PC-9 (cell line): Measurements from ENCODE around the gene ZNF423.

Source experiments
- CTCF ChIP-seq: fragments of 200-600 bp; sonication (generic); conservative IDR thresholded peaks from 2 replicates; pipeline ENCODE4 v1.6.1; 2017; ENCODE audit warnings: mixed run types, antibody characterized with exemption, mild to moderate bottlenecking, moderate library complexity
- EZH2 ChIP-seq: fragments of 200-600 bp; sonication (generic); IDR thresholded peaks from 2 replicates; pipeline ENCODE4 v1.8.0; 2017; ENCODE audit warnings: antibody characterized with exemption, low read depth

- TF ChIP-seq CTCF (no peak), EZH2 (no peak)
Measured at GRCh38 chr16:49524216-49524946, 331.5 kb downstream of the ZNF423 start.
